SK-N-MC (cell line): ENCODE results near the gene ATXN3.

Source experiments
- EZH2 ChIP-seq: fragments of 200-600 bp; sonication (generic); IDR thresholded peaks from one replicate; pipeline ENCODE4 v1.6.1; 2017; ENCODE audit warnings: antibody characterized with exemption
- FOXP2 ChIP-seq: optimal IDR thresholded peaks from 2 replicates; pipeline ENCODE3; 2011; ENCODE audit warnings: mild to moderate bottlenecking, moderate library complexity; ENCODE audit not compliant: insufficient read depth; ENCODE audit errors: extremely low read length, control extremely low read depth
- POLR2AphosphoS5 ChIP-seq: IDR thresholded peaks from 2 replicates; pipeline ENCODE4 v1.6.1; 2012; ENCODE audit warnings: mild to moderate bottlenecking, low read depth, low read length, borderline replicate concordance

DNA sequence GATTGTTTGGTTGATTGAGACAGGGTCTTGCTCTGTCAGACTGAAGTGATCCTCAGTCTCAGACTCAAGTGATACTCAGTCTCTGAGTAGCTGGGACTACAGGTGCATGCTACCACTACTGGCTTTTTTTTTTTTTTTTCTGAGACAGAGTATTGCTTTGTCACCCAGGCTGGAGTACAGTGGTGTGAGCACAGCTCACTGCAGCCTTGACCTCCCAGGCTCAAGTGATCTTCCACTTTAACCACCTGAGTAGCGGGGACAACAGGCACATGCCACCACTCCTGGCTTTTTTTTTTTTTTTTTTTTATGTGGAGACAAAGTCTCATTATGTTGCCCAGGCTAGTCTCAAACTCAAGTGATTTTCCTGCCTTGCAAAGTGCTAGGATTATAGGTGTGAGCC is 47.2 kb upstream of the ATXN3 start:
- TF ChIP-seq EZH2 (no peak), POLR2AphosphoS5 (no peak), FOXP2 (no peak)
